Osteocyte (in vitro differentiated cells): ENCODE measurements around the gene PIK3R5. TPM values are rescaled to one million over a fixed set of nuclear protein-coding genes. Genes with fewer than 3 reads are reported as not detected.

Experiments
- DNase-seq: peaks from one replicate; pipeline ENCODE4 v3.0.0; 2021; ENCODE audit warnings: mixed read lengths; ENCODE audit not compliant: unreplicated experiment; ENCODE audit errors: extremely low spot score
- H3K27ac Mint-ChIP-seq: one replicate; pipeline ENCODE4 v1.8.0; 2021; ENCODE audit warnings: mild to moderate bottlenecking, mixed read lengths; ENCODE audit not compliant: unreplicated experiment
- H3K27me3 Mint-ChIP-seq: one replicate; pipeline ENCODE4 v1.8.0; 2021; ENCODE audit warnings: mixed read lengths; ENCODE audit not compliant: unreplicated experiment
- H3K36me3 Mint-ChIP-seq: one replicate; pipeline ENCODE4 v1.8.0; 2021; ENCODE audit warnings: mixed read lengths; ENCODE audit not compliant: unreplicated experiment
- H3K4me1 Mint-ChIP-seq: one replicate; pipeline ENCODE4 v1.8.0; 2021; ENCODE audit warnings: mixed read lengths; ENCODE audit not compliant: unreplicated experiment
- H3K4me3 Mint-ChIP-seq: one replicate; pipeline ENCODE4 v1.8.0; 2021; ENCODE audit warnings: mild to moderate bottlenecking, moderate library complexity, mixed read lengths; ENCODE audit not compliant: unreplicated experiment
- H3K9me3 Mint-ChIP-seq: one replicate; pipeline ENCODE4 v1.8.0; 2021; ENCODE audit warnings: mixed read lengths; ENCODE audit not compliant: unreplicated experiment
- total RNA-seq: library from RNA; stranded (reverse); gene quantifications from 2 replicates; pipeline ENCODE4 v1.2.1, GENCODE V29; 2021
- TF ChIP-seq, protein P1 (sequence below): fragments of 200-600 bp; sonication (generic); IDR thresholded peaks from 2 replicates; pipeline ENCODE4 v1.5.0; 2021; ENCODE audit warnings: antibody characterized with exemption, mild to moderate bottlenecking, moderate library complexity

PIK3R5 gene
- total RNA-seq, 1 donor from 2014 or later, result not detected

DNA sequence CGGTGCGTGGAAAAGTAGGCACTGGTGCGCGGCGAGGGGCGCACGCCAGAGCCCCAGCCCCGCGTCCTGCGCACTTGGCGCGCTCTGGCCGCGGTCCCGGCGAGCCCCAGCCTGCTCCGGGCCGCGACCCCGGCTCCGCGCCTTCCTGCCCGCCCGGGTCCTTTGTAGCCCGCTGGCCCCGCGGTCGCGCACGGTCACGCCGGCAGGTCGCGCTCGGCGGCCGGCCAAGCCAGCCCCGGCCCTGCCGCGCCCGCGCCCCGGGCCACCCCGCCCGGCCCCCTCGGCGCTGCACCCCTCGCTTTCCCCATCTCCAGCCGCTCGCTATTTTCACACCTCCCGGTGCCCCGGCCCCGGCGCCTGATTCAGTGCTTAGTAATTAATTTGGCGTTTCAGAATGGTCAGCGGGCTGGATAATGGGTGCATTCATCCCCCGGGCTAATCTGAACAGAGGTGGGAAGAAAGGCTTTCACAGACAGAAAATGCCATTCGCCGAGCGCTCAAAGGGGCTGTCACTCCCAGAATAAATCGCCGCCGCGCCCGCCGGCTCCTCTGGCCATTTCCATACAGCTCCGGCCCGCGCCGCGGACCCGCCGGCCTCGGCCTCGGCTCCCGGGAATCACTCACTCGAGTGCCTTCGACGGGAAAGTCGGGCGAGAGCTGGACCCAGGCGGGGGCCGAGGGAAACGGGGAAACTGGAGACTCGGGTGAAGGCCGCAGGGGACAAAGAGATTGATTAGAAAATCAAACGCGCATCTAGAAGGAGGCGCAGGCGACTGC is 38.0 kb upstream of the PIK3R5 start:
- H3K4me3 Mint-ChIP-seq, result peak overlapping the region; percentile 63
- TF ChIP-seq, protein P1, sequence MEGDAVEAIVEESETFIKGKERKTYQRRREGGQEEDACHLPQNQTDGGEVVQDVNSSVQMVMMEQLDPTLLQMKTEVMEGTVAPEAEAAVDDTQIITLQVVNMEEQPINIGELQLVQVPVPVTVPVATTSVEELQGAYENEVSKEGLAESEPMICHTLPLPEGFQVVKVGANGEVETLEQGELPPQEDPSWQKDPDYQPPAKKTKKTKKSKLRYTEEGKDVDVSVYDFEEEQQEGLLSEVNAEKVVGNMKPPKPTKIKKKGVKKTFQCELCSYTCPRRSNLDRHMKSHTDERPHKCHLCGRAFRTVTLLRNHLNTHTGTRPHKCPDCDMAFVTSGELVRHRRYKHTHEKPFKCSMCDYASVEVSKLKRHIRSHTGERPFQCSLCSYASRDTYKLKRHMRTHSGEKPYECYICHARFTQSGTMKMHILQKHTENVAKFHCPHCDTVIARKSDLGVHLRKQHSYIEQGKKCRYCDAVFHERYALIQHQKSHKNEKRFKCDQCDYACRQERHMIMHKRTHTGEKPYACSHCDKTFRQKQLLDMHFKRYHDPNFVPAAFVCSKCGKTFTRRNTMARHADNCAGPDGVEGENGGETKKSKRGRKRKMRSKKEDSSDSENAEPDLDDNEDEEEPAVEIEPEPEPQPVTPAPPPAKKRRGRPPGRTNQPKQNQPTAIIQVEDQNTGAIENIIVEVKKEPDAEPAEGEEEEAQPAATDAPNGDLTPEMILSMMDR, result no peak
- no peak for DNase-seq
- H3K36me3 Mint-ChIP-seq, result no peaks in the 10 kb centered on the region
- peaks cover 7% of the 10 kb centered on the region for H3K9me3 Mint-ChIP-seq
- H3K27me3 Mint-ChIP-seq, result peaks cover 53% of the 10 kb centered on the region
- H3K4me1 Mint-ChIP-seq, result peaks cover 8% of the 10 kb centered on the region
- no peak overlapping the region for H3K27ac Mint-ChIP-seq

GRCh38 chr17:9002606-9003354 is 37.3 kb upstream of the PIK3R5 start:
- peaks cover 7% of the 10 kb centered on the region for H3K9me3 Mint-ChIP-seq
- no peak for DNase-seq
- peaks cover 50% of the 10 kb centered on the region for H3K27me3 Mint-ChIP-seq
- TF ChIP-seq, protein P1, result peak; percentile 42
- H3K36me3 Mint-ChIP-seq, result no peaks in the 10 kb centered on the region
- no peak overlapping the region for H3K27ac Mint-ChIP-seq
- peaks cover 8% of the 10 kb centered on the region for H3K4me1 Mint-ChIP-seq
- H3K4me3 Mint-ChIP-seq, result peak overlapping the region; percentile 51

- TF ChIP-seq, protein P1, result no peak
- no peak overlapping the region for H3K27ac Mint-ChIP-seq
- H3K27me3 Mint-ChIP-seq, result peaks cover 47% of the 10 kb centered on the region
- peaks cover 8% of the 10 kb centered on the region for H3K4me1 Mint-ChIP-seq
- DNase-seq, result peak; percentile 54
- H3K9me3 Mint-ChIP-seq, result peaks cover 7% of the 10 kb centered on the region
- no peaks in the 10 kb centered on the region for H3K36me3 Mint-ChIP-seq
- no peak overlapping the region for H3K4me3 Mint-ChIP-seq
Measured at GRCh38 chr17:9002227-9002605, 36.7 kb upstream of the PIK3R5 start.

DNA sequence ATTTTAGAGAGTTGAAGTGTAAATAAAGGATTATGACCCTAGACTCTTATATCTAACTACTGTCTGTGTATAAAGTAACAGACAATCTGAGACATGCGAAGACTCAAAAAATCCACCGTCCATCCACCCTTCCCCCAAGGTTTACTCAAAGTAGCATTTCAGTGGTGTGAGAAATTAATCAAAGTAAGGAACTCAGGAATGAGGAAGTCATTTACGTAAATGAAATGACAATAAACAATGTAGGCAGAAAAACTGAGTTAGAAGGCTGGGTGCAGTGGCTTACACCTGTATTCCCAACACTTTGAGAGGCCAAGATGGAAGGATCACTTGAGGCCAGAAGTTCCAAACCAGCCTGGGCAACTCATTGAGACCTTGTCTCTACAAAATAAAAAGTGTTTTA is 36.1 kb upstream of the PIK3R5 start:
- Mint-ChIP-seq H3K4me1 (peaks cover 8% of the 10 kb centered on the region), H3K4me3 (no peak overlapping the region), H3K27me3 (peaks cover 44% of the 10 kb centered on the region), H3K27ac (no peak overlapping the region), H3K36me3 (no peaks in the 10 kb centered on the region), H3K9me3 (peaks cover 7% of the 10 kb centered on the region)
- TF ChIP-seq, protein P1, result no peak
- DNase-seq, result no peak

GRCh38 chr17:8997994-8998628 is 32.6 kb upstream of the PIK3R5 start:
- H3K4me3 Mint-ChIP-seq, result no peak overlapping the region
- H3K4me1 Mint-ChIP-seq, result peaks cover 3% of the 10 kb centered on the region
- H3K9me3 Mint-ChIP-seq, result peaks cover 7% of the 10 kb centered on the region
- H3K27me3 Mint-ChIP-seq, result peaks cover 25% of the 10 kb centered on the region
- H3K27ac Mint-ChIP-seq, result no peak overlapping the region
- DNase-seq, result no peak
- no peaks in the 10 kb centered on the region for H3K36me3 Mint-ChIP-seq
- TF ChIP-seq, protein P1, result peak; percentile 79
